HG02642 (cell line): Measurements from ENCODE around the gene ZFP90.
"Not testable (repeated sequence)": the region's sequence is repeated elsewhere in the genome, so short reads cannot be mapped to it uniquely, and the experiment has no call there.

Source experiments
- ATAC-seq: cut with Tn5 transposase; IDR thresholded peaks from one replicate; pipeline ENCODE4 v1.9.1; 2021; ENCODE audit warnings: mild to moderate bottlenecking; ENCODE audit not compliant: unreplicated experiment, poor library complexity

Gene ZFP90

GRCh38 chr16:68538880-68539701 lies at the start of gene ZFP90:
Gene ZFP90, plus strand, starts transcription at chr16:68539291. Its CDS starts 502 bp downstream, at chr16:68539793.
- peak; percentile 93 for ATAC-seq

- ATAC-seq, result no peak
These were observed 48.7 kb upstream of the ZFP90 start for GRCh38 chr16:68490358-68490757.

- no peak for ATAC-seq
These were observed 48.1 kb upstream of the ZFP90 start for GRCh38 chr16:68490829-68491575.

- no peak for ATAC-seq
These were observed 47.5 kb upstream of the ZFP90 start for GRCh38 chr16:68491576-68491950.

- no peak for ATAC-seq
These were observed 46.9 kb upstream of the ZFP90 start for GRCh38 chr16:68492151-68492542.

GRCh38 chr16:68492543-68493411 lies 46.3 kb upstream of the ZFP90 start:
- ATAC-seq, result no peak

GRCh38 chr16:68493412-68494070 lies 45.5 kb upstream of the ZFP90 start:
- no peak for ATAC-seq

GRCh38 chr16:68494261-68494660 lies 44.8 kb upstream of the ZFP90 start:
- ATAC-seq, result not testable (repeated sequence)

- no peak for ATAC-seq
These were observed 42.4 kb upstream of the ZFP90 start for GRCh38 chr16:68496689-68497088.

GRCh38 chr16:68499006-68499405 lies 40.1 kb upstream of the ZFP90 start:
- ATAC-seq, result no peak

GRCh38 chr16:68503334-68503733 lies 35.8 kb upstream of the ZFP90 start:
- ATAC-seq, result no peak

- no peak for ATAC-seq
These were observed 35.0 kb upstream of the ZFP90 start for GRCh38 chr16:68504066-68504465.

- no peak for ATAC-seq
These were observed 32.6 kb upstream of the ZFP90 start for GRCh38 chr16:68506331-68507053.

- no peak for ATAC-seq
These were observed 31.1 kb upstream of the ZFP90 start for GRCh38 chr16:68508013-68508412.

GRCh38 chr16:68508641-68509240 lies 30.4 kb upstream of the ZFP90 start:
- no peak for ATAC-seq

GRCh38 chr16:68509381-68509780 lies 29.7 kb upstream of the ZFP90 start:
- ATAC-seq, result no peak

GRCh38 chr16:68510775-68511174 lies 28.3 kb upstream of the ZFP90 start:
- no peak for ATAC-seq

GRCh38 chr16:68512183-68512582 lies 26.9 kb upstream of the ZFP90 start:
- no peak for ATAC-seq

- ATAC-seq, result no peak
These were observed 26.3 kb upstream of the ZFP90 start for GRCh38 chr16:68512742-68513141.
